ENCODE results near the gene VPS4A. TPM values are rescaled to one million over a fixed set of nuclear protein-coding genes. Genes with fewer than 3 reads are reported as not detected.

VPS4A gene
- total and polyA plus RNA-seq, 2 of the 8 experiments (the other 6 are each of a cell fraction or from before 2014, with no cell fraction given), result 14.1 to 24.1 TPM

- TF ChIP-seq, protein P1, sequence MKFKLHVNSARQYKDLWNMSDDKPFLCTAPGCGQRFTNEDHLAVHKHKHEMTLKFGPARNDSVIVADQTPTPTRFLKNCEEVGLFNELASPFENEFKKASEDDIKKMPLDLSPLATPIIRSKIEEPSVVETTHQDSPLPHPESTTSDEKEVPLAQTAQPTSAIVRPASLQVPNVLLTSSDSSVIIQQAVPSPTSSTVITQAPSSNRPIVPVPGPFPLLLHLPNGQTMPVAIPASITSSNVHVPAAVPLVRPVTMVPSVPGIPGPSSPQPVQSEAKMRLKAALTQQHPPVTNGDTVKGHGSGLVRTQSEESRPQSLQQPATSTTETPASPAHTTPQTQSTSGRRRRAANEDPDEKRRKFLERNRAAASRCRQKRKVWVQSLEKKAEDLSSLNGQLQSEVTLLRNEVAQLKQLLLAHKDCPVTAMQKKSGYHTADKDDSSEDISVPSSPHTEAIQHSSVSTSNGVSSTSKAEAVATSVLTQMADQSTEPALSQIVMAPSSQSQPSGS (IDR thresholded peaks at IDR 0.05; ENCODE audit: low read length), result no peak
- TF ChIP-seq NRF1 (IDR thresholded peaks at IDR 0.05; ENCODE audit: low read depth, low read length), result no peak
- TF ChIP-seq RFX5 (IDR thresholded peaks at IDR 0.05; ENCODE audit: borderline replicate concordance, low read depth, low read length), result no peak
- TF ChIP-seq CEBPB (IDR thresholded peaks at IDR 0.05; ENCODE audit: low read depth, low read length), result no peak
- TF ChIP-seq SIN3A (conservative IDR thresholded peaks at IDR 0.05 in 1 of 2, IDR thresholded peaks at IDR 0.05 in 1 of 2; ENCODE audit: low read depth in 1 of 2, low read length in 2 of 2), result peak in 1 of 2 experiments; percentile 84; a peak in 2 of 4 replicates
- TF ChIP-seq PHF8 (conservative IDR thresholded peaks at IDR 0.05; ENCODE audit: low read depth, low read length), result peak; percentile 78; the same call in 1 of the 2 replicates
- TF ChIP-seq ZNF274 (IDR thresholded peaks at IDR 0.05; ENCODE audit: borderline replicate concordance, extremely low read depth, low read length), result no peak
- no peak for TF ChIP-seq TAF7 (optimal IDR thresholded peaks at IDR 0.05; ENCODE audit: borderline replicate concordance, low read depth, low read length)
These were observed at the start of gene VPS4A (continued) for GRCh38 chr16:69310653-69311532.

All from H1 (cell line).